NAMALWA (cell line): Measurements from ENCODE around the gene EIF2S2.

Experiments
- DNase-seq: peaks from one replicate; pipeline ENCODE4 v3.0.0-alpha.2; 2015; ENCODE audit warnings: low spot score

EIF2S2 gene

DNA sequence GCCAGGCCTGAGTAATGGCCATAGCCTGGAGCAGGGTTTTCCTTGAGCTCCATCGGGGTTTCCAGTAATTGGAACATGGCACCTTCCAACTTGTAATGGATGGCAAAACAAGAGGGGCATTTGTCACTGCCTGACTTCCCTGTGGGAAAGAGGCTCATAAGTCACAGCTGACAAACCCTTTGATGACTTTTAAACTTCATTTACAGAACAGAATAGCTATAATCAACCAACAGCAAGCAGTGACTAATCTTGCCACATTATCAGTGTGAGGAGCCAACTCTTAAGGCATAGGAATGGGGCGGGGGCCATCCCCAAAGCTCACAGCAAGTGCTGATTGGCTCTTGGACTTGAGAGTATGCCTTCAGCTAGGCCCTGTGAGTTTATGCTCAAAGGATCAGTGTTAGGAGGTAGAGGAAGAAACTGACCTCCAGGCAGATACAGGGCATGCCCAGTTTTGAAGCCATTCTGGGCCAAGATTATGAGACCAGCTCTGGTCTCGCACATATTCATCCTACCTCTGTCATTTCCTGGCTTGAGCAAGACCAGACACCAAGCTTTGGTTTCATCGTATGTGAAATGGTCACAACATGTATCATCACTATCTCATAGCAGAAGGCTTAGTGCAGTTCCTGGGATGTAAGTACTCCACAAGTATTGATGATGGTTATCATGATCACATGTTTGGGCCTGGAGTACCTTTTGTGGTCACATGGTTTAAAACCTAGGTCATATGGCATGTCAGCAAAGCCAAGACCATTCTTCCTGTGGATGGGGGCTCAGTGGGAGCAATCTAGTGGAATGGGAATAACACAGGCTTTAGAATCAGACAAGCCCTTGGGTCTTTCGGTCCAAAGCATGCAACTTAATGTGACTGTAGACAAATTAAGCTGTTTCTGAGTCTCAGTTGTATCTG is 49.2 kb downstream of the EIF2S2 start:
- DNase-seq: no peak

DNA sequence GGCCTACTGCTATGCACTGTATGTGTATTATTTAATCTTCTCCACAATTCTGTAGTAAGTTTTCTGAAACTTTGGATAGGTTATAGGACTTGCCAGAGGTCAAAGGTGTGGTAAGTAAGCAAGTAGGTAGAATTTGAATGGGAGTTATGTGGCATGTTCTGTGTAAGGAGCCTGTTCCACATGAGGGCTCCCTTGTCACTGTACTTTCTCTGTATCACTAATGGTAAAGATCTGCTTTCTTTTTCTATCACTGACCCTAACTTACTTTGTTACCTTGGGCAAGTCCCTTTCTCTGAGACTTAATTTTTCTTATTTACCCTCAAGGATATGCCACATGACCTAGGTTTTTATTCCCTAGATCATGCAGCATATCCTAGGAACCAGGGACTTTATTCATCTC is 50.3 kb downstream of the EIF2S2 start:
- no peak for DNase-seq

DNA sequence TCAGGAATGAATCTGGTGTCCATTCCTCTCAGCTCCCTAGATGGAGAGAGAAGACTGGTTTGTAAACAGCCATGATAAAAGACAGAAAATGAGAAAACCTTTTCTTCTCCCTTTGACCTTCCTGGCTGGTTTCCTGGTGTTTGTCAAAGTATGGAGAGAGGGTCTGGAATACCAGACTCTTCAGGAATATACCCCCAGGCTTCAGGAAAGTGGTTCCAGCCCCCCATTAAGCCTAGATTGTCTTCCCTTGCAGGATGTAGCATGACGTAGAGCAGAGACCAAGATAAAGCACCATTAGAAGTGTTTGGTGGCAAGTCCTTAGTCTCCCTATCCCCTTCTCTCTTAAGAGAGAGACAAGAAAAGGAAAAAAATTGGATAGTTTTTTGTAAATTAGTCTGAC is 51.1 kb downstream of the EIF2S2 start:
- no peak for DNase-seq

DNA sequence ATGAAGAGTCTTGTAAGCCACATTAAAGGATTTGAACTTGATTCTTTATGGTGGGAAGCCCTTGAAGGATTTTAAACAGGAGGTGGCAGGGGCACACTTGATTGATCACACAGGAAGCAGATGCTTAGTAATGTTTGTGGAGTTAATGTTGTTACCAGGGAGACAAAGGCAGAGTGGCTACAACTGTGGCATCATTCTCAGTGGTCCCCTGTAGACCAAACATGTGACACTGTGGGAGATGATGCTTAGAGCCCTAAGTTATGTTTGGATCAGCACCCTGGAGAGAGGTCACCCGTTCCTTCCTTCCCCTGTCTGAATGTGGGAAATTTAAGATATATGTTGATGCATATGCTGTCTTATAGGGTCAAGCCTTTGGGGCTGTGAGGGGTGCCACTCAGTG is 53.2 kb downstream of the EIF2S2 start:
- DNase-seq: peak; percentile 70

DNA sequence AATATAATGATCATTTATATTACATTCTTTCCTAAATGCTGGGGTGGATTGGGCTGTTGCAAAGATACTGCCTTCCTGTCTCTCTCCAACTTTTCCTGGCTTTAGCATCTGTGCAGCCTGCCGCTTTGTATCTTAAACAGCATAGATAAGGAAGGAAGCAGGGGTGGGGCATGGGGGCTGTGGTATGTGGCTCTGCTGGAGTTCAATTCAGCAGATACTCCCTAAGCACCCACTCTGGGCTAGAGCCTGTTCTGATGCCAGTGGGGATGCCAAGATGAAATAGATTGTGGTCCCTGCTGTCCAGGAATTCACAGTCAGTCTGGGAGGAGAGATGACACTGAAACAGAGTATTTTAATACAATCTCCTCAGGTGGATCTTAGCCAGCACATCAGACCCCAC is 56.8 kb downstream of the EIF2S2 start:
- no peak for DNase-seq

- DNase-seq: no peak
Measured at GRCh38 chr20:34052414-34052813, 59.6 kb downstream of the EIF2S2 start.

- DNase-seq: no peak
Measured at GRCh38 chr20:34049897-34050695, 61.9 kb downstream of the EIF2S2 start.

GRCh38 chr20:34049389-34049788 is 62.7 kb downstream of the EIF2S2 start:
- DNase-seq: no peak

- no peak for DNase-seq
Measured at GRCh38 chr20:34047917-34048316, 64.1 kb downstream of the EIF2S2 start.

DNA sequence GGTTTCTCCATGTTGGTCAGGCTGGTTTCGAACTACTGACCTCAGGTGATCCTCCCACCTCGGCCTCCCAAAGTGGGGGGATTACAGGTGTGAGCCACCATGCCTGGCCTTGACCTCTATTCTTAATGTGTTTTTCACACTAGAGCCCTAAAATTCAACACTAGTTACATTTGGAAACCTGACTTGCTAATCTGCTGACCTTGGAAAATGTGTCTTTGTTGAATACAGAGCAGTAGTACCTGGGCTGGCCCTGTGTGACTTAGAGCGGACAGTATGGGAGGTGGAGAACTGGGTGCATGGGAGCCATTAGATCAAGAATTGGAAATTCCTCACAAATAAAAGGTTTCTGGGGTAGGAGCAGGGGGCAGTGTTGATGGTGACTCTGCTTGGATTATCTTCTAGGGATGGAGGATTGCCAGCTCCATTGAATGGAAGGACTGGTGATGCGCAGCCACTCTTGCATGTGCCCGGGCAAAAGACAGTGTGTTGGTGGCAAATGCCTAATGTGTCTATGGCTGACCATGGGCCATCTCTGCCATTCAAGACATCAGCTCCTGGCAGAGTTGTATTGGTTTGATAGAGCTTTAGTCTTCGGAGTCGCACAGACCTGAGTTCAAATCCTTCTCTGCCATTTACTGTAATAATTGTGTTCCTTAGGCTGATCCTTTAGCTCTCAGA is 64.9 kb downstream of the EIF2S2 start:
- DNase-seq: no peak

- no peak for DNase-seq
Measured at GRCh38 chr20:34045930-34046725, 65.9 kb downstream of the EIF2S2 start.

- no peak for DNase-seq
Measured at GRCh38 chr20:34045294-34045693, 66.7 kb downstream of the EIF2S2 start.

GRCh38 chr20:34043025-34043424 is 69.0 kb downstream of the EIF2S2 start:
- no peak for DNase-seq

- no peak for DNase-seq
Measured at GRCh38 chr20:34042262-34042661, 69.8 kb downstream of the EIF2S2 start.

- no peak for DNase-seq
Measured at GRCh38 chr20:34041226-34041625, 70.8 kb downstream of the EIF2S2 start.

DNA sequence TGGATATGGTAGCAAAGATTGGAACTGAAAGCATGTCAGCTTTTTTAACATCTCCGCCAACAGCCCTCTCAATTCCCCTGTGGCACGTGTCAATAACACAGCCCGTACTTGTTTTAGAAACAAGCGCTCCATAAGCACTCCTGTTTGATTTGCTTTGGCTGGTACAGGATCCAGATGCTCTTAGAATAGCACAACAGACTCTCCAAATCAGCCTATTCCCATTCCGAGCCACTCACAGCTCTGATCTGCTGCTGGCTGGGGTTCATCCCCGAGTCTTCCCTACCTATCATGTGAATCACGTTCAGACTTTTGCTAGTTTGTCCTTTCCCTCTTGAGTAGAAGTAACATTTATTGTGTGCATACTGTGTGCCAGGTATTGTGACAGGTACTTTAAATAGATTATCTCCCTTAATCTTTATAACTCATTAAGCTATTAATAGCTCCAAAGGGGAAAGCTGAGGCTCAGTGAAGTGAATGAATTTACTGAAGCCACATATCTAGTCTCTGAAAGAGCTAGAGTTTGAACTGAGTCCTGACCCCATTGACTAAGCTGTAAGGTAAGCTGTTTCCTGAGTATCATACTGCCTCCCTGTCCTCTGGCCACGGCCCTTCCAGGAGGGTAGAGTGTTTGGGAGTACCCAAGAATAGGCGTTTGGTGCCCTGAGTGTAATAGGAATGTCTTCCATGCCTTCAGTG is 71.6 kb downstream of the EIF2S2 start:
- no peak for DNase-seq
